Measurements from ENCODE around the gene PHF2. TPM values are rescaled to one million over a fixed set of nuclear protein-coding genes. Genes with fewer than 3 reads are reported as not detected.

Gene PHF2
- total RNA-seq, 6 experiments from 2014 or later = 15.4 to 17.5 (median 16.6) TPM

GRCh38 chr9:93582550-93582949 is 6.2 kb downstream of the PHF2 start:
- H3K27me3 Mint-ChIP-seq (ENCODE audit: insufficient read depth) = no peaks in the 10 kb centered on the region
- peaks cover 37% of the 10 kb centered on the region for H3K4me1 Mint-ChIP-seq (ENCODE audit: low read depth)
- no peak for TF ChIP-seq CTCF (IDR thresholded peaks at IDR 0.05)
- no peak for DNase-seq
- H3K4me3 Mint-ChIP-seq = no peak overlapping the region
- peaks cover 28% of the 10 kb centered on the region for H3K9me3 Mint-ChIP-seq
- H3K27ac Mint-ChIP-seq = no peak overlapping the region
- peaks cover 28% of the 10 kb centered on the region for H3K36me3 Mint-ChIP-seq (ENCODE audit: low read depth)

- Mint-ChIP-seq H3K4me3 (no peak overlapping the region), H3K27me3 (ENCODE audit: insufficient read depth) (no peaks in the 10 kb centered on the region; the same call in 1 of the 2 replicates), H3K4me1 (ENCODE audit: low read depth) (peaks cover 32% of the 10 kb centered on the region), H3K9me3 (peaks cover 28% of the 10 kb centered on the region), H3K27ac (no peak overlapping the region), H3K36me3 (ENCODE audit: low read depth) (peaks cover 28% of the 10 kb centered on the region)
- no peak for TF ChIP-seq CTCF (IDR thresholded peaks at IDR 0.05)
- no peak for DNase-seq
Measured at GRCh38 chr9:93585259-93585658, 8.9 kb downstream of the PHF2 start.

- no peak for DNase-seq
- H3K36me3 Mint-ChIP-seq (ENCODE audit: low read depth) = peaks cover 28% of the 10 kb centered on the region
- no peaks in the 10 kb centered on the region; the same call in 1 of the 2 replicates for H3K27me3 Mint-ChIP-seq (ENCODE audit: insufficient read depth)
- H3K9me3 Mint-ChIP-seq = peaks cover 28% of the 10 kb centered on the region
- H3K27ac Mint-ChIP-seq = no peak overlapping the region
- TF ChIP-seq CTCF (IDR thresholded peaks at IDR 0.05) = no peak
- H3K4me3 Mint-ChIP-seq = no peak overlapping the region
- H3K4me1 Mint-ChIP-seq (ENCODE audit: low read depth) = peaks cover 32% of the 10 kb centered on the region
Measured at GRCh38 chr9:93585695-93586094, 9.3 kb downstream of the PHF2 start.

GRCh38 chr9:93586290-93587057 is 10.1 kb downstream of the PHF2 start:
- DNase-seq = no peak
- peaks cover 31% of the 10 kb centered on the region for H3K4me1 Mint-ChIP-seq (ENCODE audit: low read depth)
- no peak overlapping the region for H3K27ac Mint-ChIP-seq
- H3K27me3 Mint-ChIP-seq (ENCODE audit: insufficient read depth) = no peaks in the 10 kb centered on the region; the same call in 1 of the 2 replicates
- peaks cover 28% of the 10 kb centered on the region for H3K36me3 Mint-ChIP-seq (ENCODE audit: low read depth)
- H3K4me3 Mint-ChIP-seq = no peak overlapping the region
- TF ChIP-seq CTCF (IDR thresholded peaks at IDR 0.05) = no peak
- H3K9me3 Mint-ChIP-seq = peaks cover 28% of the 10 kb centered on the region

GRCh38 chr9:93587284-93587650 is 10.9 kb downstream of the PHF2 start:
- H3K36me3 Mint-ChIP-seq (ENCODE audit: low read depth) = peaks cover 28% of the 10 kb centered on the region
- no peak overlapping the region for H3K4me3 Mint-ChIP-seq
- H3K4me1 Mint-ChIP-seq (ENCODE audit: low read depth) = peaks cover 34% of the 10 kb centered on the region
- no peak for DNase-seq
- no peak for TF ChIP-seq CTCF (IDR thresholded peaks at IDR 0.05)
- H3K27ac Mint-ChIP-seq = no peak overlapping the region
- no peaks in the 10 kb centered on the region; the same call in 1 of the 2 replicates for H3K27me3 Mint-ChIP-seq (ENCODE audit: insufficient read depth)
- peaks cover 28% of the 10 kb centered on the region for H3K9me3 Mint-ChIP-seq

Measured in HFFc6 (cell line).